Caco-2 (cell line): Measurements from ENCODE around the gene BCL7A. TPM values are rescaled to one million over a fixed set of nuclear protein-coding genes. Genes with fewer than 3 reads are reported as not detected.

ENCODE experiments used
- BruUV-seq: library from RNA; stranded (reverse); fragments of 400-500 nt; replicated peaks from 2 replicates; lab custom pipeline; 2021; lab: Mats Ljungman, UMichigan
- CTCF ChIA-PET: fragments of 300-600 bp; sonication (Branson Sonifier 250); formaldehyde crosslinking; loops from one replicate; lab custom pipeline; 2022; ENCODE audit warnings: antibody characterized with exemption; lab: Charles Lee
- POLR2A ChIA-PET: fragments of 300-600 bp; sonication (Branson Sonifier 250); formaldehyde crosslinking; loops from one replicate; lab custom pipeline; 2022; ENCODE audit warnings: antibody characterized with exemption; lab: Charles Lee
- DNase-seq, 2 experiments: peaks; one replicate each; pipeline versions ENCODE4 v3.0.0 to v3.0.0-alpha.2; 2020 to 2022
- H3K27me3 ChIP-seq: replicated peaks from 2 replicates; pipeline ENCODE4 v1.6.0; 2011; ENCODE audit warnings: low read length; ENCODE audit not compliant: control insufficient read depth, insufficient read depth
- H3K36me3 ChIP-seq: 2 replicates; pipeline ENCODE4 v1.5.1; 2011; ENCODE audit warnings: low read length; ENCODE audit not compliant: control insufficient read depth, insufficient read depth
- H3K4me1 ChIP-seq: fragments of 250-450 bp; sonication (Bioruptor Pico); 2 replicates; pipeline ENCODE4 v1.5.1; 2020; ENCODE audit warnings: mild to moderate bottlenecking
- H3K4me3 ChIP-seq: 2 replicates; pipeline ENCODE4 v1.5.1; 2011; ENCODE audit warnings: low read depth, mild to moderate bottlenecking, control low read depth, low read length
- H3K9me3 ChIP-seq: fragments of 250-450 bp; sonication (Bioruptor Pico); 2 replicates; pipeline ENCODE4 v1.5.1; 2020; ENCODE audit warnings: mild to moderate bottlenecking, moderate library complexity
- H3K27ac Mint-ChIP-seq: one replicate; pipeline ENCODE4 v1.8.0; 2022; ENCODE audit warnings: mixed read lengths; ENCODE audit not compliant: unreplicated experiment
- H3K27me3 Mint-ChIP-seq: one replicate; pipeline ENCODE4 v1.8.0; 2022; ENCODE audit warnings: mixed read lengths; ENCODE audit not compliant: insufficient read depth, unreplicated experiment
- H3K36me3 Mint-ChIP-seq: one replicate; pipeline ENCODE4 v1.8.0; 2022; ENCODE audit warnings: mild to moderate bottlenecking, mixed read lengths; ENCODE audit not compliant: insufficient read depth, unreplicated experiment
- H3K4me1 Mint-ChIP-seq: one replicate; pipeline ENCODE4 v1.8.0; 2022; ENCODE audit warnings: low read depth, mixed read lengths; ENCODE audit not compliant: unreplicated experiment
- H3K4me3 Mint-ChIP-seq: one replicate; pipeline ENCODE4 v1.8.0; 2022; ENCODE audit warnings: mild to moderate bottlenecking, moderate library complexity, mixed read lengths; ENCODE audit not compliant: unreplicated experiment
- H3K9me3 Mint-ChIP-seq: one replicate; pipeline ENCODE4 v1.8.0; 2022; ENCODE audit warnings: mixed read lengths; ENCODE audit not compliant: unreplicated experiment
- intact Hi-C: fragments of 100-400 bp; cut with micrococcal nuclease; formaldehyde crosslinking; loops from one replicate; pipeline ENCODE4 v1.10.0; 2022; ENCODE audit not compliant: unreplicated experiment
- total RNA-seq: library from RNA; stranded (reverse); gene quantifications from 2 replicates; pipeline ENCODE4 v1.2.3, GENCODE V29; 2022
- TF ChIP-seq, protein P1 (sequence below), 2 experiments: fragments of 200-600 bp in 1 of 2; IDR thresholded peaks; 1 replicate in 1 of 2; 2 replicates in 1 of 2; pipeline versions ENCODE4 v1.5.1 to v1.8.0; 2011 to 2022; ENCODE audit warnings: antibody characterized with exemption in 1 of 2, control low read depth in 1 of 2, inconsistent platforms in 1 of 2, low read depth in 1 of 2, low read length in 1 of 2, mild to moderate bottlenecking in 1 of 2, moderate library complexity in 1 of 2; ENCODE audit not compliant: insufficient read depth in 1 of 2, severe bottlenecking in 1 of 2, unreplicated experiment in 1 of 2

The BCL7A gene
- total RNA-seq, 1 experiment from 2014 or later = 15.5 TPM

DNA sequence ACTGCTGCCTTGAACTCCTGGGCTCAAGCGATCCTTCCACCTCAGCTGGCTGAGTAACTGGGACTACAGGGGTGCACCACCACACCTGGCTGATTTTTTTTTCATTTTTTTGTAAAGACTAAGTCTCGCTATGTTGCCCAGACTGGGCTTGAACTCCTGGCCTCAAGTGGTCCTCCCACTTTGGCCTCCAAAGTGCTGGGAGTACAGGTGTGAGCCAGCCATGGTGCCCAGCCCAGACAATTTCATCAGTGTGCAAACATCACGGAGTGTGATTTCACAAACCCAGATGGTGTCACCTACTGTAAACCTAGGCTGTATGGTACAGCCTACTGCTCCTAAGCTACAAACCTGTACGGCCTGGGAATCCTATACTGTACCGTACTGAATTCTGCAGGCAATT, 6.9 kb upstream of the BCL7A start:
- H3K4me3 ChIP-seq = no peak overlapping the region
- no peaks in the 10 kb centered on the region for H3K27me3 Mint-ChIP-seq
- no peak overlapping the region for H3K27ac Mint-ChIP-seq
- no peaks in the 10 kb centered on the region for H3K4me1 ChIP-seq
- no TSS peak for BruUV-seq
- TF ChIP-seq, protein P1, sequence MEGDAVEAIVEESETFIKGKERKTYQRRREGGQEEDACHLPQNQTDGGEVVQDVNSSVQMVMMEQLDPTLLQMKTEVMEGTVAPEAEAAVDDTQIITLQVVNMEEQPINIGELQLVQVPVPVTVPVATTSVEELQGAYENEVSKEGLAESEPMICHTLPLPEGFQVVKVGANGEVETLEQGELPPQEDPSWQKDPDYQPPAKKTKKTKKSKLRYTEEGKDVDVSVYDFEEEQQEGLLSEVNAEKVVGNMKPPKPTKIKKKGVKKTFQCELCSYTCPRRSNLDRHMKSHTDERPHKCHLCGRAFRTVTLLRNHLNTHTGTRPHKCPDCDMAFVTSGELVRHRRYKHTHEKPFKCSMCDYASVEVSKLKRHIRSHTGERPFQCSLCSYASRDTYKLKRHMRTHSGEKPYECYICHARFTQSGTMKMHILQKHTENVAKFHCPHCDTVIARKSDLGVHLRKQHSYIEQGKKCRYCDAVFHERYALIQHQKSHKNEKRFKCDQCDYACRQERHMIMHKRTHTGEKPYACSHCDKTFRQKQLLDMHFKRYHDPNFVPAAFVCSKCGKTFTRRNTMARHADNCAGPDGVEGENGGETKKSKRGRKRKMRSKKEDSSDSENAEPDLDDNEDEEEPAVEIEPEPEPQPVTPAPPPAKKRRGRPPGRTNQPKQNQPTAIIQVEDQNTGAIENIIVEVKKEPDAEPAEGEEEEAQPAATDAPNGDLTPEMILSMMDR (IDR thresholded peaks at IDR 0.05; ENCODE audit: insufficient read depth in 1 of 2, low read depth in 1 of 2, low read length in 1 of 2, severe bottlenecking in 1 of 2, unreplicated experiment in 1 of 2) = no peak
- H3K9me3 ChIP-seq = peaks cover 13% of the 10 kb centered on the region; the same call in 1 of the 2 replicates
- H3K36me3 Mint-ChIP-seq = no peaks in the 10 kb centered on the region
- no peak overlapping the region for H3K4me3 Mint-ChIP-seq
- H3K9me3 Mint-ChIP-seq = peaks cover 13% of the 10 kb centered on the region
- intact Hi-C loops = loop anchor here (10.0 kb wide), 1 partner anchor 60 kb away; no protein-coding TSS in a partner anchor
- no peaks in the 10 kb centered on the region for H3K4me1 Mint-ChIP-seq
- ChIA-PET CTCF (no interaction called here), POLR2A (no interaction called here)
- no peaks in the 10 kb centered on the region for H3K36me3 ChIP-seq
- no peak for DNase-seq
- H3K27me3 ChIP-seq = no peaks in the 10 kb centered on the region

DNA sequence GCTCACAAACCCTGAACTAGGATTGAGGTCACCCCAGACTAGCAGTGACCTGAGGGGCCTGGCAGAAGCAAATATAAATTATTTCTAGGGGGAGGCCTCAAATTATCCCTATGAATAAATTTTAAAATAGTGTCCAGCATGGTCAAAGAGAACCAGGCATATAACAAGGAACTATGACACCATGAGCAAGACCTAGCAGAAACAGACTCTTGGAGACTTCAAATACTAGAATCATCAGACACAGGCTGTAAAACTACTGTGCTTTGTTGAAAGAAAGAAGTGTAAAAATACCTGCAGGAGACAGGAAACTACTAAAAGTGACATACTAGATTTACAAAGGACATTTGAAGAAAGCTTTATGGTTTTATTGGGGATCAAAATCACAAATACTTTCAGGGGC, 3.2 kb upstream of the BCL7A start:
- H3K36me3 ChIP-seq = no peaks in the 10 kb centered on the region
- H3K4me3 ChIP-seq = no peak overlapping the region
- H3K9me3 ChIP-seq = peaks cover 13% of the 10 kb centered on the region; the same call in 1 of the 2 replicates
- H3K27me3 ChIP-seq = no peaks in the 10 kb centered on the region
- DNase-seq = no peak
- H3K9me3 Mint-ChIP-seq = peaks cover 15% of the 10 kb centered on the region
- POLR2A ChIA-PET = interaction anchor here (0.9 kb wide), 1 partner anchor 30 kb away, joined by 3 read pairs; no protein-coding TSS in a partner anchor
- no TSS peak for BruUV-seq
- H3K27ac Mint-ChIP-seq = no peak overlapping the region
- CTCF ChIA-PET = no interaction called here
- intact Hi-C loops = loop anchor here (10.0 kb wide), 1 partner anchor 64 kb away; no protein-coding TSS in a partner anchor
- no peaks in the 10 kb centered on the region for H3K27me3 Mint-ChIP-seq
- TF ChIP-seq, protein P1 (IDR thresholded peaks at IDR 0.05; ENCODE audit: insufficient read depth in 1 of 2, low read depth in 1 of 2, low read length in 1 of 2, severe bottlenecking in 1 of 2, unreplicated experiment in 1 of 2) = no peak
- no peaks in the 10 kb centered on the region for H3K4me1 Mint-ChIP-seq
- no peak overlapping the region for H3K4me3 Mint-ChIP-seq
- H3K36me3 Mint-ChIP-seq = no peaks in the 10 kb centered on the region
- peaks cover 2% of the 10 kb centered on the region for H3K4me1 ChIP-seq

DNA sequence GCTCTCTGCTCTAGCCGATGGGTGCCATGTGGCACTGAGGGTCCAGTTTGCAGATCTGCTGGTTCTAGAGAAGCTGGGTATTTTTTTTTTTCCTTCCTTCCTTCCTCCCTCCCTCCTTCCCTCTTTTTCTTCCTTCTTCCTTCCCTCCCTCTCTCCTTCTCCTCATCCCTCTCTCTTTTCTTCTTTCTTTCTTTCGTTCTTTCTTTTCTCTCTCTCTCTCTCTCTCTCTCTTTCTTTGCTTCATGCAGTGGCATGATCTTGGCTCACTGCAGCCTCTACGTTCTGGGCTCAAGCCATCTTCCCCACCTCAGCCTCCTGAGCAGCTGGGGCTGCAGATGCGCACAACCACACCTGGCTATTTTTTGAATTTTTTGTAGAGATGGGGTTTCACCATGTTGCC, 2.7 kb upstream of the BCL7A start:
- TF ChIP-seq, protein P1 (IDR thresholded peaks at IDR 0.05; ENCODE audit: insufficient read depth in 1 of 2, low read depth in 1 of 2, low read length in 1 of 2, severe bottlenecking in 1 of 2, unreplicated experiment in 1 of 2) = no peak

More for the DNA sequence above, 2.7 kb upstream of the BCL7A start:
- Mint-ChIP-seq H3K27me3 (no peaks in the 10 kb centered on the region), H3K4me3 (no peak overlapping the region), H3K36me3 (no peaks in the 10 kb centered on the region), H3K9me3 (peaks cover 15% of the 10 kb centered on the region), H3K4me1 (no peaks in the 10 kb centered on the region), H3K27ac (no peak overlapping the region)
- DNase-seq = no peak
- intact Hi-C loops = loop anchor here (10.0 kb wide), 1 partner anchor 64 kb away; no protein-coding TSS in a partner anchor
- no TSS peak for BruUV-seq
- no peaks in the 10 kb centered on the region for H3K36me3 ChIP-seq
- ChIA-PET CTCF (no interaction called here), POLR2A (interaction anchor here (0.9 kb wide), 1 partner anchor 29 kb away, joined by 3 read pairs; no protein-coding TSS in a partner anchor)
- H3K9me3 ChIP-seq = peaks cover 13% of the 10 kb centered on the region; the same call in 1 of the 2 replicates
- no peak overlapping the region for H3K4me3 ChIP-seq
- peaks cover 7% of the 10 kb centered on the region for H3K4me1 ChIP-seq
- no peaks in the 10 kb centered on the region for H3K27me3 ChIP-seq
